DMS53 (cell line): ENCODE results near the gene TMEM9B.
"Not testable (repeated sequence)": the region's sequence is repeated elsewhere in the genome, so short reads cannot be mapped to it uniquely, and the experiment has no call there.

Experiments used
- DNase-seq: peaks from one replicate; lab custom pipeline; 2025; lab: John Stamatoyannopoulos, UW

Gene TMEM9B

DNA sequence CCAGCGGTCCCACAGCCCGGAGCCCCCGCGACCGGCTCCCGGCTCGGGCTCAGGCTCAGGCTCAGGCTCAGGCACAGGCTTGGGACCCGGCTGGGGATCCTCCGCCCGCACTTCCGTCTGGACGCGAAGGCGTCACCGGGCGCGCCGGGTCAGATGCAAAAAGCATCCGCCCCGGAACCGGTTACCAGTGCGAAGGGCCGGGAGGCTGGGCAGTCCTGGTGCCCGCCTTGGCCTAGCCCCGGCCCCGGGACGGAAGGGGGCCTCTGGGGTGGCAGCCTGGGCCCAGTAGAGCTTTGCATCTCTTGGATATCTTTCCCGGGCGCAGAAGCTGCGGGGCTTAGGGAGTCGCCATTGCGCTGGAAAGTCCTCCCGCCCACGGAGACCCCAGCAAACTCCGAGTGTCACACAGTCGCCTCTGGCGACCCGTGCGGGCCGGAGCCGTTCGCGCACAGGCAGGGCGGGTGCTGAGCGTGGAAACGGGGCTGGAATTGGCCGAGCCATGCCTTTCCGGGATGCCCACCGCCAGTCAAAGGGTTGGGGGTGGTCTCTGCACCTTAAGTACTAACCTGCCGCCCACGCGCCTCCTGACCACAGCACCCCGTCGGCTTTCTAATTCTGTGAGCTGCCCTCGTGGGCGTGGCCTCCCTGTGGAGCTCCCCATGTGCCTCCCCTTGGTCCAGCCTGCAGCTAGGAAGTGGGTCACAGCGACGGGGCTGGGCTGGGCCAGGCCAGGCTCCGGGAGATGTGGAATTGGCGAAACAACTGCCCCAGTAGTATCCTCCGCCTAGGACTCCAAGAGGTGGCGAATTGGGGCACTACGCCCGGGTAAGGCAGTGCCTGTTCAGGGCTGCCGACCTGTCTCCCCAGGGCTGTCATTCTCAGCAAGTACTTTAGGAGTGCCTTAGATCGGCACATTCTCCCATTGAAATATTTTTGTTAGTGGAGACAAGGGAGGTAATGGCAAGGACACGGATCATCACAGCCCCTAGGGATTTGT is at the start of gene TMEM9B:
Gene TMEM9B, minus strand, starts transcription at position 119 of the 997 bp plus-strand sequence. CDS start 129 bp downstream, outside the sequence.
- DNase-seq: peak; percentile 98

DNA sequence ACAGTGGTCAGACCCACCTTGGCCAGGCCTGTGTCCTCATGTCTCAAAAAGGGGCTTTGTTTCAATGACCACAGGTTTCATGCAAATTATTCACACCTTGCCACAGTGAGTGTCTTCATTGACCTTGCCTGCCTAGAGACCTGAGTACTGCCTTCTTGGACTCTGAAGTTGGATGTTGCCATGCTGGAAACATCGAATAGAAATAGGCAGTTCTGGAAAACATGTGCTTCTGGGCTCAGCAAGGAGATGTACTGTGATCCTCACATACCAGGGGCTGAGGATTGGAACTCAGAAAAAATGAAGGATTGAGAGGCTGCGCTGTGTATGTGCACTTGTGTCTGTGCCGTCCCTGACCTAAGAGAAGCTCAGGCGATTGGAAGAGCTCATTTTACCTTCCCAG is 49.1 kb upstream of the TMEM9B start:
- no peak for DNase-seq

DNA sequence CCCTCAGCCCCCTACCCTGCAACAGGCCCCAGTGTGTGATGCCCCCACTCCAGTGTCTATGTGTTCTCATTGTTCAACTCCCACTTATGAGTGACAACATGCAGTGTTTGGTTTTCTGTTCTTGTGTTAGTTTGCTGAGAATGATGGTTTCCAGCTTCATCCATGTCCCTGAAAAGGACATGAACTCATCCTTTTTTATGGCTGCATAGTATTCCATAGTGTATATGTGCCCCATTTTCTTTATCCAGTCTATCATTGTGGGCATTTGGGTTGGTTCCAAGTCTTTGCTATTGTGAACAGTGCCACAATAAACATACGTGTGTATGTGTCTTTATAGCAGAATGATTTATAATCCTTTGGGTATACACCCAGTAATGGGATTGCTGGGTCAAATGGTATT is 45.3 kb upstream of the TMEM9B start:
- DNase-seq: not testable (repeated sequence)

DNA sequence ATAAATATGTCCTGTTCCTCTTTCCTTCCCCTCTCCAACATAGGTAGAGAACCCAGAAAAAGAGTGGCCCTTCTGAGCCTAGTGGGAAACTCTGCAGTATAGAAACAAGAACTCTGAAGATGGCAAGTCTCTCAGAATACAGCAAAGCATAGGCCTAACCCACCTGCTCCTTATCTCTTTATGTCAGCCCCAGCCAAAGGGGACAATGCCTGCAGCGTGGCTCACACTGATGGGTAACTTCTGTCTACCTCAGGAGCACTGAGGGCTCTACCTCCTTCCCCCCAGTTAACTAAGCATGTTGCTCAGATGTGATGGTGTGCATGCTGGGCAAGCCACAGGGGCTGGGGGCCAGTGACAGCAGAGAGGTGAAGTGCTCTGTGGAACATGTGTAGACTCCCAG is 44.4 kb upstream of the TMEM9B start:
- DNase-seq: no peak

DNA sequence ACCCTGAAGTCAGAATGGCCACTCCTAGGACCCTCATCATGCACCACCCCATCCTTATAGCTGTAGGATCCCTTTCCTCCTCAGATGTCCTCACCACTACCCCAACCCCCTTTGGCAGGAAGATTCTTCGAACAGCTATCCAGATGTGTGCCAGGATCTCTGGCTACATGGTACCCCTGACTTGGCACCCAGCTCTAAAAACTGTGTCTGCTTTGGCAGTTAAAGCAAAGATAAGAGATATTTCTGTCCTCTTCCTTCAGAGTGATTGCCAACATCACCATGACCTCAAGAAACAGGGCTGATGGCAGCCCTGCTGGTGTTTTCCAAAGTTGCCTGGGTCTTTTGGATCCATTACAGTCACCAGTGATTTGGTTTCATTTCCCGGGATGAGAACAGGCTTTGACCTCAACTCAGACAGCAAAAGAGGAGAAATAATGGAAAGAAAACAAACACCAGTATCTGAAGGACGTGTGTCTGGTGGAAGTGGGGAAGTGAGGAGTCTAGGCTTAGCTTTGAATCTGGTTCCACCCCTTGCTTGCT is 43.8 kb upstream of the TMEM9B start:
- no peak for DNase-seq

DNA sequence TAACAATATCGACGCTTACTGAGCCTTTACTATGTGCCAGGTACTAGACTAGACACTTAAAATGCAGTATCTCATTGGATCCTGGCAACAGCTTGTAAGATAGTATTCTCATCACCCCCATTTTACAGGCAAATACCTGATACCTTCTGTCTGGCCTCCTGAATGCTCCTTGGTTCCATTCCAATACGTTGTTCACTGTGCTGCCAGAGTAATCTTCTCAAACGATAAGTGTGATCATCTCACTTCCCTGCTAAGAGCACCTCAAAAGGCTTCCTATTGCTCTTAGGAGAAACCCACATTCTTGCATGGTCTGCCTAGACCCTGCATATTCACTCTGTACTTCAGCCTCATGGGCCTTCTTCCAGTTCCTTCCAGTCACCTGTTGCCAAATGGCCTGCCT is 40.8 kb upstream of the TMEM9B start:
- no peak for DNase-seq

DNA sequence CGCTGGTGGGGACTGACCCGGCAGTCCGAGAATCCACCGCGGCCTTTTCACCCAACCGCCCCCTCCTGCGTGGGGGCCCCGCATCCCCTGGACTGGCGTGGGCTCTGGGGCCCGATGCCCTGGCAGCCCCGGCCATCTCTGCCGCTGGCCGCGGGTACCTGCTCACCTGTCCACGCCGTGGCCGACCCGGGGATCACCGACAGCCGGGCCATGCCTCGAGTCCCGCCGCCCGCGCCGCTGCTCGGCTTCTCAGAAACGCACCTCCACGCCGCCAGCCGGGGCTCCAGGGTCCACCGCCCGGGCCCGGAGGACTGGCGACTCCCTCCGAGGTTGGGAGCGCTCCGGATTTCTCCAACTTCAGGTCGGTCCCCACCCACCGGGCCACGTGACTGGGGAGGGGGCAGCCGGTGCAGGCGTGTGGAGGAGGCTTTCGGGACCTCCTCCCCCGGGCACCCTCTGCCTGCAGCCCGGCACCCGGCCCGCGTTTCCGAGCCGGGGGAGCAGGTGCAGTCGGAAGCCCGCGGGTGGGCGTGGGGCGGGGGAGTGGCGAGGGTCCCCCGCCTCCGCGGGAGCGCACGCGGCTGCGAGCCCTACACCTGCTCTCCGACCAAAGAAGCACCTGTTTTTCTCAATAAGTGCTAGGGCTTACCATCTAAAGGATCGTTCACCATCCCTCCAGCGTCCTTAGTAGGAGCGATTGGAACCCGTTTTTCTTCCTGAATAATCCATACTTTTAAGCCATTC is 40.1 kb upstream of the TMEM9B start:
- peak; percentile 81 for DNase-seq

DNA sequence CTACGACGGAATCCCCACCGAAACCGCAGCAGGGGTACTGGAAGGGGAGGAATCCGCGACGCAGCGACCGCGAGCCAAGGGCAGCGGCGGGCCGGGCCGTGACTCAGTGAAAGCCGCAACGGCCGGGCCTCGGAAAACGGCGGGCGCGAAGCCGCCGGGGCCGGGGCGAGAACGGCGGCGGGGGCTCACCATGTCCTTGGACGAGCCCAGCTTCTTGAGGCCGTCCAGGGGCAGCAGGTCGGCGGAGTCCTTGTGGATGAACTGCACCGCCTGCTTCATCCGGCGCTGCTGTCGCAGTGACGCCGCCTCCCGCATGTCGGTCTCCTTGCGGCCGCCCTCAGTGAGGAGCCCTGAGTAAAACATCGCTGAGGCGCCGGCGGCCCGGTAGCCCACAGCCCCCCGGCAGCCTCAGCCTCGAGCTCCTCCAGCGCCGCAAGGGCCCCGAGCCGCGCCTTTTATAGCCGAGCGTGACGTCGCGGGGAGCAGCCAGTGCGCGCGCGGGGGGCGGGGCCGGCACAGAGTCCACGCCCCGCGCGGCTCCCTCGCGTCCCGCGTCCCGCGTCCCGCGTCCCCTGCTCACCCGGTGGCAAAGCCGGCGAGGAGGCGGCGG is 39.4 kb upstream of the TMEM9B start, which contains the start of gene NRIP3:
Gene NRIP3, minus strand, starts transcription at position 429 of the 610 bp plus-strand sequence. Its CDS starts 66 bp downstream, at position 363.
- peak; percentile 94 for DNase-seq

DNA sequence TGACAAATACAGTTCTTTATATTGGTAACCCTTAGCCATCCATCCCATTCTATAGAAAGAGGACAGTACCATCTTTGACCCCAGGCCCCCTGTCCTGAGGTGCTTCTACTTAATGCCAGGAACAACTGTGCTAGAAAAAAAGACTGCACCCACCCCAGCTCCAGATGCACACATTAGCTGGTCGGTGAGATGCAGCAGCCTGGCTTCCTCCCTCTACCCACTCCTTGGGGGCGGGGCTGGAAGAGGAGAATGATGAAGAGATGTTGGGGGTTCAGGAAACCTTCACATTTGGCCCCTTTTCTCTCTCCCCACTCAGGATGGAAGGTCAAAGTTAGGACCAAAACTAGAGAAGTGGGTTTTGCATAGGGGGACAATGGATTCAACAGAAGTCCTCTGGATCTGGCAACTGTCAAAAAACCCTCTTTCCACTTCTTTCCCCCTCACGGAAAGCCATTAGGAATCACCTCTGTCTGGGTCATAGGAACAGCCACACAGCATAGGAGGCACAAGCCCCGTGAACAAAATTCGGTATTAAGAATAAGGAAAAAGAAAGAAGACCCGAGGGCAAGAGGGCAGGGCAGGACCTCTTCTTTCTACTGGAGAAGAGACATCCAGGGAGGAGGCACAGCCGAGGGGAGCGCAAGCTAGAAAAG is 38.8 kb upstream of the TMEM9B start:
- peak; percentile 49 for DNase-seq

DNA sequence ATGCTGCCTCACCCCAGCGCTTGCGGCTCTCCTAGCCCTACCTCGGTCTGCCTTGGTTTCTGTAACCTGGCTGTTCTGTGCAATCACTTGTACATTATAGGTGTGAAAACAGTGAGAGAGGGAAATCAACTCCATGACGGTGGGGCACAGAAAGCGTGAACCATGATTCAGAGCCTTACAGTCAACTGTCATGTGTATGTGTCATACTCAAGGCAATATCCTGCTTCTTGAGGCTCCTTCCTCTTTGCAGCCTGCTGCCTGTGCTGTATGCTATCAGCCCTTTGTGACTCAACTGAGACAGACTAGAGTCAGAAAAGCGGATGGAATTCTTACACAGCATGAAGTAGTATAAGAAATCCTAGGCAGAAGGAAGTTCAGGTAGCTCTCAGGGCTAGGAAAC is 37.5 kb upstream of the TMEM9B start:
- no peak for DNase-seq

DNA sequence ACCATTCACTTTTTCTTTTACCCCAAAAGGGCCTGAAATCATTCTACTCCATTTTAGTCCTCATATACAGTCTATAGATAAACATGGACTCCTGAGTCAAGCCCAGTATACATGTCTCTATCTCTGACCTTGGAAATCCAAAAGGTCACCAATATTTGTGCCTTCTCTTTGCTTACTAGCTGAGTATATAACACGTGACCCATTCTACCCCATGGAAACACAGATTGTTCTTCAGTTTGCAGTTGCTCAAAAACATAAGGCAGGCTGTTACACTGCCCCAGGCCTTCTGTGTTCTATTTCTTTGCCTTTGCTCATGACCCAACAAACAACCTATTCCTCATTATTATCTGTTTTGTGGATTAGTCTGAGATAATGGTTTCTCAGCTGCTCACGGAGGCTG is 33.8 kb upstream of the TMEM9B start:
- DNase-seq: no peak

DNA sequence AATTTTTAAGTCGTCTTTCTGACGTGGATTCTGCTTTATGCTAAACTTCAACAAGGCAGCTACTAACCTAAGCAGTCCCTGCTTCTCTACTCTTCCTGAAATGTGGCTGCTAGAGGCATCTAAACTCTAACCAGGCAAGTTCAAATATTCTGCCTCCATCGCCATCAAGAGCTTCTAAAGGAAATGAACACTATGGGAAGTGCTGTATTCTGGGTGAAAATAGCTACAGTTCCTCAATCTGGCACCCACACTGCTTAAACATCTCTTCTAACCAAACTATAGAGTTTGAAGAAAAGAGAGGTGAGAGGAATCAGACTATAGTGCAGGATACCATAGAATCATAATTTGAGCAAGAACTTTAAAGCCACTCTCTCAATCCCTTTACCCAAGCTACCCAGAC is 33.2 kb upstream of the TMEM9B start:
- no peak for DNase-seq

DNA sequence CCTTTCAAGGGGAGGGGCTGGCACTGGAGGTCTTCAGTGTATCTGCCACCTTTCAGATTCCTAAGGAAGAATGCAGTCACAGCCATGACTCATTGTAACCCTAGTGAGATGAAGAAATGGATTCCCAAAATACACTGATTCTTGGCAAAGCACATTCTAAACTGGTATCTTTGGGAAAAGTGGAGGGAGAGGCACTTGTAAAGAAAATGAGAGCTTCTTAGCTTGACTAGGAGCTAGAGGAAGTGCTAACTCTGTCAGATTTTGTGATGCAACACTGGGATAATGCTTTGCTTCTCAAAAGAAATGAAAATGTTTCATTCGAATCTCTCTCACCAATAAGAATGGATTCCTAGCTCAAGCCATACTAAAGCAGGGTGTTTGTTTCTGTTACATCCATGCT is 25.2 kb upstream of the TMEM9B start:
- DNase-seq: no peak

DNA sequence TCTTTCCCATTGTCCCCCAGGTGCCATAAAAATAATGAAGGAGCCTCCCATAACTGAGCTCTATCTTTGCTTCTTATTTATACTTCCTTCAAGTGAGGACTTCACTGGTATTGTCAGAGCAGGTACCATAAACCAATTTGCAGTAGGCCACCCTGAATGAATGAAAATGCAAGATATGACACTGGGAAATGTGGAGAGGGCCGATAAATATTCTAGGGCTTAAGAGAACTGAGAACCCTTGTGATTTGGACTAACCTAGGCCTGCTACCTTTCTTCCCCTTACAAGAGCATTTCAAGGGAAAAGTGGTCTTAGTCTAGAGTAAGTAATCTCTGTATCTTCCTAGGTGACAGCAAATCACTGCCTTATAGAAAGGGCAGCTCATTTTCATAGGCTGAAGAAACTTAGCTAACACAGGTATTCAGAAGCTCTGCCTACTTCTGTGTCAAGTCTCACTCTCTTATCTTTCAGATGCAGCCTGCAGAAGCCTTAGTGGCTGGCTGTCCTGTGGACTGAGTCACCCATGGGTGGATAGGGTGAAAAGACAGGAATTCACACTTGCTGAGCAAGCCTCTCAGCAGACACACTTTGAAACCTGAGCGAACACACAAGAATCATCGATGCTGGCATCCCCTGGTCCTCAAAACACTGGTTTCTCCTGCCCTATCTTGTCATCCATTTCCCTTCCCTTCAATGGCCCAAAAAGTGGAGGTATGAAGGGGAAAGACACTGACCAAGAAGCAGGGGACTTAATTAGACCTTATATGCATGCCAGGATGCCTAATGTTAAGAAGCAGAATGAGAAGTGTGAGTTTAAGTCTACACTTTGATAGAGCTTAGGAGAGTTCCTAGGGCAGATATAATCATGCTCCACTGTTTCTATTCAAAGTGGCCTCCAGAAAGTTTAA is 24.3 kb upstream of the TMEM9B start:
- no peak for DNase-seq

DNA sequence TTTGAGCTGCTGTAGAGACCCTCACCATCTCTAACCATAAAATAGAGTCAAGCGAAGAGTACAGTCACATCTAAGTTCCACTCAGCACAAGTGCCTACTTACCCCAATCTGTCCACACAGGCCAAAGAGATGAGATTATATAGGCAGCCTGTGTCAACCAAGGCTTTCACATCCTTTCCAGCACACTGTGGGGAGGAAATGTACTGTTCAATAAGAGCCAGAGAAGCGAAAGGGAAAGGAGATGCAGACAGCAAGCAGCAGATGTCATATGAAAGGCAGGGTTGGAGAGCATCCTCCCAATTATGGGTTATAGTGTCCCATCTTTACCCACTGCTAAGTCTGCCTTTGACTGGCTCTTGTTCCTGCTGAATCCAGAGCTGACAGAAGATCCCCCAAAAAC is 23.2 kb upstream of the TMEM9B start:
- DNase-seq: no peak

DNA sequence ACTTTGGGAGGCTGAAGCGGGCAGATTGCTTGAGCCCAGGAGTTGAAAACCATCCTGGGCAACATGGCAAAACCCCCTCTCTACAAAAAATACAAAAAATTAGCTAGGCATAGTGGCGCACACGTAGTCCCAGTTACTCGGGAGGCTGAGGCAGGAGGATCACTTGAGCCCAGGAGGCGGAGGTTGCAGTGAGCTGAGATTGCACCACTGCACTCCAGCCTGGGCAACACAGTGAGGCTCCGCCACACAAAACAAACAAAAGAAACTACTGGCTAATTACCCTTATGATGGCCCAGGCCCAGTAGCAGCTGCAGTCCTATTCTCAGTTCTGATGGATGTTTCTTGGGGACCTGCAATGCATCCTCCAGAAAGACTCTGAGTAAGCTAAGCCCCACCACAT is 22.5 kb upstream of the TMEM9B start:
- not testable (repeated sequence) for DNase-seq

DNA sequence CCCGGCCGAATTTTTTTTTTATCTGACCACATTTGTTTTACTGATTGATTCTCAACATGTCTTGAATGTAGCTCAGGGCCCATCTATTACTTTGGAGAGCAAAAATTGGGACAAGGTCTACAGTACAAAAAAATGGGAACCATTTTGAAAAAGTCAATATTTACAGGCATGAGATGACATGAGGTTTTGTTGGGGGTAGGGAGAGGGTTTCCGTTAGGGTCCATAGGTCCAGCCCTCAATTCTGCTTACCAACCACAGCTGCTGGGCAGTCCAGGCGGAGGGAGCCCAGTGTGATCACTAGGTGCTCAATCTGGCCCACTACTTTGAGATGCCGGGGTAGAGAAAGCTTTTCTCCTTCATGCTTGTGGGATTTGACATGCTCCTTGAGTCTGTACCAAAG is 21.2 kb upstream of the TMEM9B start:
- DNase-seq: no peak

DNA sequence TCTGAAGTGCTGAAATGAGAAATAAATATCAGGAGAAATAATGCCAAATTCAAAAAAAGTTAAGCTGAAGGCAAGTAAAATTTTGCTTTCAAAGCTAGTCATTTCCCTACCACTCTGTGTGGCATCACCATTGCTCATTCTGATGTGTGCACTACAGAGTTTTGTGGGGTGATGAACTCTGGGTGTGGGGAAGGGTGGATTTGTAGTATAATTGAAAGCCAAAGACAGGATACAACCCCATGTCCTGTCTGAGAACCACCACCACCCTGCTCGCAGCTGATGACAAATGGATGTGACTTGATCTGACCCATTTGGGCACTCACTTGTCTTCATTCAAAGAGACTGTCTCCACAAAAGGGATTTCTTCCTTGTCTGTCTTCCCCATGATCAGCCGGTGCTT is 19.3 kb upstream of the TMEM9B start:
- DNase-seq: no peak

DNA sequence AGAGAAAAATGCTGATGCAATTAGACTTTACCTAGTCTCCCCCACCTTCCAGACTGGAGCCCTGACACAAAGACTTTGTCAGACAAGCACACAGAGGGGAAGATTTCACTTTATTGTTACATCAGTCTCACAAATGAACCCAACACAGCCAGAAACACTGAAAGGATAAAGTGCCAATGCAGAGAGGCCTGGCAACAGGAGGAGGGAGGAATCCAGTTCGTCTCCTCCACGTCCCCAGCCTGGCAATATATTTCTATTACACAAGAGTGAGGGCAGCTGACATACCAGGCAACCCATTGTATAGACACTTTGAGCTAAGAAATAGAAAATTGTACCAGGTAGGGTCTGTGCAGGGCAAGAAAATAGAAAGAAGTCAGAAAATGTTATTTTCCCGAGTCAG is 16.2 kb upstream of the TMEM9B start:
- DNase-seq: no peak

DNA sequence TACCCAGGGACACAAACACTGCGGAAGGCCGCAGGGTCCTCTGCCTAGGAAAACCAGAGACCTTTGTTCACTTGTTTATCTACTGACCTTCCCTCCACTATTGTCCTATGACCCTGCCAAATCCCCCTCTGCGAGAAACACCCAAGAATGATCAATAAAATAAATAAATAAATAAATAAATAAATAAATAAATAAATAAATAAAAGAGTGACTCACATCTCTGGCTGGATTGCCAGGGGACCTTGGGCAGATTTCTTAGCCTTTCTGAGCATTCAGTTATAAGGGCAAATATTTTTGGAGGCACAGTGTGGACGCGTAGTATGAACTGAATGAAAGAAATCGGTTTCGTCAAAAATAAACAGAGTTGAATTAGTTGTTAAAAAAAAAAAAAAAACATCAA is 15.1 kb upstream of the TMEM9B start:
- DNase-seq: not testable (repeated sequence)

DNA sequence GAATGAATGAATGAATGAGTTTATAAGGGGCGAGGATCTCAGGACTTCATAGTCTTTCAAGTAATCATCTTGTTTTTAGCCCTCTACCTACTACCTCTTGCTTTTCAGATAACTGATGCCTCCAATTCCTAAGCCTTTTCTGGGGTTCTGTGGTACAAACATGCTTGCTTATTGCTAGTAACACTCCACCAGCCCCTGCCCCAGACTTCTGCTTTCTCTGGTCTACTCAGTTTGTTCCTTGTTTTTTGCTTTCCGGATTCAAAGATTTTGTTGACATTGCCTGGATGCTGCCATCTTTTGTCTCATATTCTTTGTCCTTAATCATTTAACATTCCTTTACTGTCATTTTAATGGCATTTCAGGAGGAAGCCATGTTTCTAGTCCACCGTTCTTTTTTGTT is 8.9 kb upstream of the TMEM9B start:
- no peak for DNase-seq
